Motor neuron (in vitro differentiated cells): Measurements from ENCODE around the gene EFNA3. TPM values are rescaled to one million over a fixed set of nuclear protein-coding genes. Genes with fewer than 3 reads are reported as not detected.
A peak's percentile ranks its signal among the peaks of the same experiment; 100 is the strongest.

ENCODE experiments used
- ATAC-seq, 8 experiments: fragments of 200-7000 bp; cut with Tn5 transposase; replicated peaks in 6 of 8; 2 replicates each; pipeline ENCODE4 v1.8.0; 2021; ENCODE audit warnings: mild to moderate bottlenecking in 8 of 8, moderate library complexity in 8 of 8
- H3K27ac ChIP-seq, 2 donors: fragments of 250-450 bp; sonication (Bioruptor Pico); 2 replicates each; pipeline ENCODE4 v1.9.0; 2021; ENCODE audit warnings: antibody characterized with exemption in 2 of 2, mild to moderate bottlenecking in 2 of 2, moderate library complexity in 1 of 2
- H3K4me1 ChIP-seq, 2 donors: fragments of 250-450 bp; sonication (Bioruptor Pico); replicated peaks in 1 of 2; 2 replicates each; pipeline ENCODE4 v1.6.1; 2021; ENCODE audit warnings: antibody characterized with exemption in 2 of 2, mild to moderate bottlenecking in 2 of 2, moderate library complexity in 1 of 2
- H3K4me3 ChIP-seq, 5 donors: fragments of 250-450 bp; sonication (Bioruptor Pico); 2 replicates each; pipeline ENCODE4 v1.9.0; 2021; ENCODE audit warnings: antibody characterized with exemption in 5 of 5, mild to moderate bottlenecking in 5 of 5, moderate library complexity in 4 of 5
- WGBS, 10 experiments: fragments of 450-650 bp; shearing (Covaris generic); methylation state at CpG; one replicate each; pipeline ENCODE4 v1.0.0; 2022; 5-methylcytosine and 5-hydroxymethylcytosine counted together
- in situ Hi-C, 9 experiments: fragments of 400-800 bp; cut with MboI; loops; one replicate each; pipeline ENCODE4 v1.15.0; 2021; ENCODE audit warnings: low sequenced_read_pairs in 9 of 9, low pct_unique_long_range_greater_than_20kb in 2 of 9; ENCODE audit not compliant: unreplicated experiment in 9 of 9
- total RNA-seq, 8 experiments: library from RNA; unstranded; fragments of 300-600 nt; gene quantifications; 2 replicates each; pipeline versions ENCODE4 v1.2.3 to v1.2.4, GENCODE V29; 2022

The EFNA3 gene
- total RNA-seq, 8 experiments from 2014 or later: 0.71 to 53.7 (median 27.8) TPM

- 33 to 100% (median 76%) methylated on average over 1 to 2 of the region's 2 CpGs for WGBS, 10 experiments
- in situ Hi-C loops: loop anchor here in 4 of 9 experiments (5.0 to 10.0 kb wide), 2 partner anchors 70 to 73 kb away; no protein-coding TSS in a partner anchor
Measured at GRCh38 chr1:155094622-155094948, 15.9 kb downstream of the EFNA3 start.

GRCh38 chr1:155099331-155099730 lies 20.7 kb downstream of the EFNA3 start:
- WGBS, 10 experiments: 40 to 100% (median 83%) methylated on average over 1 to 7 of the region's 7 CpGs
- ATAC-seq: no peak
- no peak overlapping the region for H3K4me3 ChIP-seq
- H3K4me1 ChIP-seq: peaks cover 2% of the 10 kb centered on the region in 2 donors
- no peak overlapping the region for H3K27ac ChIP-seq
- in situ Hi-C loops: loop anchor here in 3 of 9 experiments (10.0 kb wide), 1 partner anchor 65 kb away; no protein-coding TSS in a partner anchor

More at GRCh38 chr1:155094622-155094948, 15.9 kb downstream of the EFNA3 start:
- ATAC-seq: no peak
- Histone ChIP-seq H3K4me1 (peaks cover 3 to 17% of the 10 kb centered on the region in 2 donors), H3K4me3 (no peak overlapping the region), H3K27ac (no peak overlapping the region)

- no peaks in the 10 kb centered on the region for H3K4me1 ChIP-seq
- no peak overlapping the region for H3K4me3 ChIP-seq
- in situ Hi-C loops: loop anchor here in 1 of 9 experiments (10.0 kb wide), 1 partner anchor 61 kb away; no protein-coding TSS in a partner anchor
- no peak overlapping the region for H3K27ac ChIP-seq
- 64 to 100% (median 79%) methylated on average over 1 to 8 of the region's 9 CpGs; no CpG with 5 or more reads in 3 of the 10 experiments for WGBS, 10 experiments
- no peak for ATAC-seq
Measured at GRCh38 chr1:155103325-155103724, 24.7 kb downstream of the EFNA3 start.

GRCh38 chr1:155104605-155105534 lies 26.2 kb downstream of the EFNA3 start:
- no peak for ATAC-seq
- 35 to 73% (median 51%) methylated on average over 2 to 7 of the region's 7 CpGs; no CpG with 5 or more reads in 1 of the 10 experiments for WGBS, 10 experiments
- in situ Hi-C loops: loop anchor here in 1 of 9 experiments (10.0 kb wide), 1 partner anchor 60 kb away; no protein-coding TSS in a partner anchor

GRCh38 chr1:155105604-155106011 lies 27.0 kb downstream of the EFNA3 start:
- 27 to 100% (median 61%) methylated on average over 2 to 7 of the region's 7 CpGs; no CpG with 5 or more reads in 2 of the 10 experiments for WGBS, 10 experiments
- in situ Hi-C loops: loop anchor here in 1 of 9 experiments (10.0 kb wide), 1 partner anchor 59 kb away; no protein-coding TSS in a partner anchor
- Histone ChIP-seq H3K4me1 (no peaks in the 10 kb centered on the region), H3K4me3 (no peak overlapping the region), H3K27ac (no peak overlapping the region)
- ATAC-seq: no peak

More at GRCh38 chr1:155104605-155105534, 26.2 kb downstream of the EFNA3 start:
- Histone ChIP-seq H3K4me1 (no peaks in the 10 kb centered on the region), H3K4me3 (no peak overlapping the region), H3K27ac (no peak overlapping the region)

GRCh38 chr1:155106862-155107261 lies 28.2 kb downstream of the EFNA3 start:
- no peak for ATAC-seq
- no peak overlapping the region for H3K27ac ChIP-seq
- in situ Hi-C loops: loop anchor here in 1 of 9 experiments (10.0 kb wide), 1 partner anchor 58 kb away; no protein-coding TSS in a partner anchor
- no peaks in the 10 kb centered on the region for H3K4me1 ChIP-seq
- no peak overlapping the region for H3K4me3 ChIP-seq
- 22 to 100% (median 59%) methylated on average over 1 to 6 of the region's 6 CpGs; no CpG with 5 or more reads in 1 of the 10 experiments for WGBS, 10 experiments

GRCh38 chr1:155107309-155108264 lies 28.9 kb downstream of the EFNA3 start:
- ATAC-seq: no peak
- no peak overlapping the region for H3K27ac ChIP-seq
- no peak overlapping the region for H3K4me3 ChIP-seq
- in situ Hi-C loops: loop anchor here in 1 of 9 experiments (10.0 kb wide), 1 partner anchor 57 kb away; no protein-coding TSS in a partner anchor
- 3 to 83% (median 46%) methylated on average over 2 to 11 of the region's 12 CpGs for WGBS, 10 experiments
- H3K4me1 ChIP-seq: no peaks in the 10 kb centered on the region

GRCh38 chr1:155108296-155108695 lies 29.7 kb downstream of the EFNA3 start:
- in situ Hi-C loops: loop anchor here in 1 of 9 experiments (10.0 kb wide), 1 partner anchor 57 kb away; no protein-coding TSS in a partner anchor
- H3K4me1 ChIP-seq: no peaks in the 10 kb centered on the region
- WGBS, 10 experiments: 30 to 100% (median 90%) methylated on average over 1 to 5 of the region's 5 CpGs; no CpG with 5 or more reads in 1 of the 10 experiments
- no peak overlapping the region for H3K4me3 ChIP-seq
- no peak overlapping the region for H3K27ac ChIP-seq
- no peak for ATAC-seq

GRCh38 chr1:155110381-155110780 lies 31.7 kb downstream of the EFNA3 start:
- Histone ChIP-seq H3K27ac (no peak overlapping the region), H3K4me3 (no peak overlapping the region), H3K4me1 (no peaks in the 10 kb centered on the region)
- ATAC-seq: no peak
- in situ Hi-C loops: no loop called here
- 10 to 78% (median 68%) methylated on average over 2 to 8 of the region's 8 CpGs for WGBS, 10 experiments

GRCh38 chr1:155110826-155111225 lies 32.2 kb downstream of the EFNA3 start:
- Histone ChIP-seq H3K4me3 (no peak overlapping the region), H3K27ac (no peak overlapping the region), H3K4me1 (no peaks in the 10 kb centered on the region)
- ATAC-seq: peak in 1 of 8 experiments; percentile 18
- whole genome bisulfite sequencing, 10 experiments: 28 to 92% (median 75%) methylated on average over 1 to 8 of the region's 8 CpGs
- in situ Hi-C loops: no loop called here

GRCh38 chr1:155113450-155113980 lies 34.9 kb downstream of the EFNA3 start:
- 26 to 90% (median 71%) methylated on average over 1 to 5 of the region's 5 CpGs; no CpG with 5 or more reads in 1 of the 10 experiments for WGBS, 10 experiments

GRCh38 chr1:155116113-155116764 lies 37.6 kb downstream of the EFNA3 start:
- in situ Hi-C loops: no loop called here
- no peak for ATAC-seq
- 0 to 100% (median 39%) methylated on average over 1 to 3 of the region's 5 CpGs; no CpG with 5 or more reads in 4 of the 10 experiments for WGBS, 10 experiments
- Histone ChIP-seq H3K4me3 (no peak overlapping the region), H3K4me1 (no peaks in the 10 kb centered on the region), H3K27ac (no peak overlapping the region)

More at GRCh38 chr1:155113450-155113980, 34.9 kb downstream of the EFNA3 start:
- Histone ChIP-seq H3K4me1 (no peaks in the 10 kb centered on the region), H3K27ac (no peak overlapping the region), H3K4me3 (no peak overlapping the region)
- in situ Hi-C loops: no loop called here
- no peak for ATAC-seq
